ENCODE data around the gene CTTNBP2.

DNA sequence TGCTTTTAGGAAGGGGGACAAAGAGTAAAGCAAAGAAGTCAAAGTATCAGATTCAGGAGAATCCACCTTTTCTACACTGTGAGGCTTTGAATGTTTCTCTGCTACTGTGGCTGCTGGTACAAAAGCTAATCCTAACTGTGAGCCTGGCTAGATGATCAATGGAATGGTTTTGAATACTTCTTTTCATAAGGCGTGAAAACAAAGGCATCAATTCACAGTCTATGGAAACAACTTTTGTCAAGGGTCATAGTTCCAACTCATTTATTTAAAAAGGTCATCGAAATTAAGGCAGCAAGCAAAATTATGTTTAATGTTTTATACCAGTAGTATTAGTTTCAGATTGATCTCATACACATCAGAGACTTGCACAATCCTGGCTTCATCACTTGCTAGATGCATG, 118.1 kb downstream of the CTTNBP2 start:
- TF ChIP-seq CTCF (IDR thresholded peaks at IDR 0.05), result no peak
- no peak for TF ChIP-seq POLR2A (IDR thresholded peaks at IDR 0.05)

Data from thyroid gland (tissue), 4 donors.